GM18868 (cell line): Measurements from ENCODE around the gene NDUFS2.
A peak's percentile ranks its signal among the peaks of the same experiment; 100 is the strongest.
"Not testable (repeated sequence)": the region's sequence is repeated elsewhere in the genome, so short reads cannot be mapped to it uniquely, and the experiment has no call there.

Source experiments
- ATAC-seq: cut with Tn5 transposase; IDR thresholded peaks from one replicate; pipeline ENCODE4 v1.9.1; 2021; ENCODE audit warnings: mild to moderate bottlenecking, moderate library complexity; ENCODE audit not compliant: unreplicated experiment

NDUFS2 gene

GRCh38 chr1:161242313-161242712 lies 40.1 kb downstream of the NDUFS2 start:
- ATAC-seq, result no peak

GRCh38 chr1:161244888-161245287 lies 42.7 kb downstream of the NDUFS2 start:
- ATAC-seq, result no peak

GRCh38 chr1:161250100-161250499 lies 47.9 kb downstream of the NDUFS2 start:
- not testable (repeated sequence) for ATAC-seq

GRCh38 chr1:161250829-161251228 lies 48.7 kb downstream of the NDUFS2 start:
- no peak for ATAC-seq

GRCh38 chr1:161251579-161251978 lies 49.4 kb downstream of the NDUFS2 start:
- no peak for ATAC-seq

- not testable (repeated sequence) for ATAC-seq
These were observed 53.1 kb downstream of the NDUFS2 start for GRCh38 chr1:161255302-161255701.

- ATAC-seq, result not testable (repeated sequence)
These were observed 53.9 kb downstream of the NDUFS2 start for GRCh38 chr1:161255955-161256520.

GRCh38 chr1:161257109-161257508 lies 54.9 kb downstream of the NDUFS2 start:
- ATAC-seq, result not testable (repeated sequence)

- ATAC-seq, result peak; percentile 72
These were observed 56.5 kb downstream of the NDUFS2 start, which contains the start of gene PCP4L1 for GRCh38 chr1:161258439-161259344. TSS of gene PCP4L1 (plus strand) at chr1:161258745. CDS start at chr1:161258975, 230 bp downstream.

GRCh38 chr1:161259345-161259702 lies 57.2 kb downstream of the NDUFS2 start:
- ATAC-seq, result no peak

GRCh38 chr1:161259765-161260164 lies 57.6 kb downstream of the NDUFS2 start:
- no peak for ATAC-seq

- ATAC-seq, result peak; percentile 41
These were observed 58.5 kb downstream of the NDUFS2 start for GRCh38 chr1:161260376-161261260.

- peak; percentile 63 for ATAC-seq
These were observed 59.4 kb downstream of the NDUFS2 start for GRCh38 chr1:161261261-161262235.
